ENCODE measurements around the gene ABCC9.

Gene ABCC9

DNA sequence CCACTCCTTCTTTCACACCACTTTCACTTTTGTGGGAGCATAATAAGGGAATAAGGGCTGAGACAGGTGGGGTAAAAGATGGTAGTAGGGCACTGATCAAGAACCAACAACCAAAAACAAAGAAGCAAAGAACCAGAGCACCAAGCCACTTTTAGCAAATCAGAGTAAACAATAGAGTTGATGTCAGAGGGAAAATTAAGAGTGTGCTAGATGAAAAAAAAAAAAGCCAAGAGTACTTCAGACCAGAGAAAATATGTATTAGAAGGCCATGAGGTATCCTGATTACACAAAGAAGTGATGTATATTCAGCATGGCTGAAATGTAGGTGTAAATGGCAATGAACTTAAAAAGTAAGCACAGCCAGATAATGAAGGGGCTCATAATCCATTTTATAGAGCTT is 75.4 kb downstream of the ABCC9 start:
- no peak for DNase-seq

DNA sequence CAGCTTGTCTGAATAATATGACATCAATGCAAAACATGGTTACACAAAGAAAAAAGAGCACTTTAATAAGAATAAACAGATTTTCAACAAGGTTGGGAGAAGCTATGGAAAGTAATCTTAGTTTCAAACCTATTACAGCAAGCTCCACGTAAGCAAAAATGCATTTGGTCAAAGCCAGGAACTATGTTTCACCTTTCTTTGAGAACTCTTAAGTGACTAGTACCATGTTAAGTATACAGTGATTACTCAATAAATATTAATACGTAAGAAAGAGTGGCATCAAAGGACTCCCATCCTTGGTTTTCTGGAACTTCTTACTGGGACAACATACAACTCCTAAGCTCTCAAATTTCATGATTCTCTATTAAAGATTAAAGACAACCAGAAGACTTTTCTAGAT is 80.7 kb downstream of the ABCC9 start:
- no peak for DNase-seq

DNA sequence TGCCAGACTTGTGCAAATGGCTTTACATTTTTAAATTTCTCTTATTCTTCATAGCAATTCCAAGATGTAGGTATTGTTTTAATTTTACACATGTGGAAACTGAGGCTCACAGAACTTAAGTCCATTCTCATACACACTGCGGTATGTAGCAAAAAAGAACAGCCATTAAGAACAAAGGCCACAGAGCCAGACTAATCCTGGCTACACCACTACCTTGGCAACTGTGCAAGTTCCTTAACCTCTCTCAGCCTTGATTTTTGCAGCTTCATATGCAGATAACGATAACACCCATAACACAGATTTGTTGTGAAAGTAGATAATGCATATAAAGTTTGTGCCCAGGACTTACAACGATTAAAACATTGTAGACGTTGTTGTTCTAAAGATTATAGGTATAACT is 81.1 kb downstream of the ABCC9 start:
- no peak for DNase-seq

DNA sequence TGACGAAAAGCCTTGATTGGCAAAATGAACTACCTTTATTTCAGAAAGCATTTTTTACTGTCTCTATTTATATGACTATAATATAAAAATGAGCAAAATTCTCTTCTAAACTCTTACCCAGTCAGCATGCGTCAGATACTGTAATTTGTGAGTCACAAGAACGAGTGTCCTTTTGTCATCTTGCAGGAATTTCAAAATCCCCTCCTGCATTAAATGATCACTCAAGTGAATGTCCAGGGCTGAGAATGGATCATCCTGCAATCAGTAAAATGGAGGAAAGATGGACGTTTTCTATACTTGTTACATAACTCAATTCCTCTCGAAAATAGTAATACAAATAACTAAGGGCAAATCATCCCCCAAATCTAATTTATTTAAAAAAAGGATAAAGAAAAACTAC is 89.0 kb downstream of the ABCC9 start:
- no peak for DNase-seq

DNA sequence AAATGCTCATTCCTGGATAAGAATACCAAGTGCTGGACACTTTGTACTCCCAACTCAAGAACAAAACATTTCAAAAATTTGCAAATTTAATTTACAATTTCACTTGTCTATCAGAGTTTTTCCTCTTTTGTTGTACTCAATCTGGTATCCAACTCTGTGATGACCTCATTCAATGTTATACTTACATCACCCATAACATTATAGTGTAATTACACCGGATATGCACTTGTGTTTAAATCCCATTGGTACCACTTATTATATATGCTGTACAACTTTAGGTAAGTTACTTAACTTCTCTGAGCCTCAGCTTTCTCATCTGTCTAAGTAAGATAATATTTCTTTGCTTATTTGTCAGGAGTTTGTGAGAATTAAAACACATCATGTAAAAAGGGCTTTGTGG is 90.1 kb downstream of the ABCC9 start:
- no peak for DNase-seq

DNA sequence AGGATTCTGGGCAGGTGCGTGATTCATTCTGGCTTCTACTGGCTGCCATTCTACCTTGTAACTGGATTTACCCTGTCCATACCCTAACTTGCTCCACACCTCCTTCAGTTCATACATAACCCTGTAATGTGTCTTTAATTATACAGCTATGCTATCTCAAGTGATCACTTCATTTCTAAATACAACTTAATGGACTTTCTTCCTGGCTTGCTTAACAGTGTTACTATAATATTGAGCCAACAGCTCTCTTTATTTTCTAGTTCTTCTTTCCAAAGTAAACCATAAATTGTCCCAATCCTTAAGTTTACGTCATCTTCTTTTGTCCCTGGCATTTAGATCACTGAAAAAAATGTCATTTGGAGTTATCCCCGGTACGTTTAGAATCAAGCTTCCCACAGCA is 90.8 kb downstream of the ABCC9 start:
- no peak for DNase-seq

DNA sequence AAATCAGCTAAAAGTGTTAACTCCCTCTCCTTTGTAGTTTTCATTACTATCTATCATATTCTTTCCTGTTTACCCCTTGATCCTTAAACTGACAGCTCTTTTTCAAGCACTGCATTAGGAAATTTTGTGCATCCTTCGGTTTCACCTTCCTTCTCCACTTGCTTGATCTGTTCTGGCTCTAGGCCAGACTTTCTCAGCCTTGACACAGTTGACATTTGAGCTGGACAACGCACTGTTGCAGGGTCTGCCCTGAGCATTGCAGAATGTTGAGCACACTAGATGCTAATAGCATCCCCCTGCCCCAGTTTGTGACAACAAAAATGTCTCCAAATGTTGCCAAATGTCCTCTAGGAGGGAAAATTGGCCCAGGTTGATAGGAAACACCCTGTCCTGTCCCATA is 91.3 kb downstream of the ABCC9 start:
- DNase-seq, result no peak

DNA sequence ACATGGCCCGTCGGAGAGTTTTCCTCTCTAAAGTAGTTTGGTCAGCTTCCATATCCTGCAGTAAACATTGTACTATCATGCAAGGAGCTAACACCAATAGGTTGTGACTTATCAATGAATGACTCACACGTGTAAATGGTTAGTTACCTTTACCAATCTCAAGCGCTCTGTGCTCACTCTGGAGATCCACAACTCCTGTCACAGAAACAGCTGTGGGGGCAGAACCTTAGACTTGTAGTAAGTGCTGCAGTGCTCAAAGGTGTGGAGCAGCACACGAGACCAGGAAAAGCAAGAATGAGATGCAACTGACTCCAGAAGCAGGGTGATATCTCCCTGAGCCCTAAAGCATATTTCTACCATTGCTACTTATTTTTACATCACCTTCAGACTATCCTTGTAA is 93.0 kb downstream of the ABCC9 start:
- DNase-seq, result no peak

DNA sequence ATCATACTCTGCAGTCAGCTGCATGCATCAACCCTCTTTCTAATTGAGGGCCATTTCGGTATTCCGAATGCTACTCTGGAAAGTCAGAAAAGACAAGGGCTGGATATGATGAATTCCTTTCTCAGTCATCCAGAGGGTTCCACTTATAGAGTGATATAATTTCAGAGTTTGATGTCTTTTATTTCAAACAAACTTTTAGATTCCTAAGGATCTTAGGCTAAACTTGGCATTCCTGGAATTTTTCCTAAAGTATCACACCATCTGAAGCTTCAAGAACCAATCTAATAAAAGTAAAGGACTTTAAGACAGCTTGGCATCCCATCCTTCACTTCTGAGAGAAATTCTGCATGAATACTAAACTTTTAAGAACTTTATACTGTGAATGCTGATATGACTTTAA is 97.4 kb downstream of the ABCC9 start:
- DNase-seq, result no peak

DNA sequence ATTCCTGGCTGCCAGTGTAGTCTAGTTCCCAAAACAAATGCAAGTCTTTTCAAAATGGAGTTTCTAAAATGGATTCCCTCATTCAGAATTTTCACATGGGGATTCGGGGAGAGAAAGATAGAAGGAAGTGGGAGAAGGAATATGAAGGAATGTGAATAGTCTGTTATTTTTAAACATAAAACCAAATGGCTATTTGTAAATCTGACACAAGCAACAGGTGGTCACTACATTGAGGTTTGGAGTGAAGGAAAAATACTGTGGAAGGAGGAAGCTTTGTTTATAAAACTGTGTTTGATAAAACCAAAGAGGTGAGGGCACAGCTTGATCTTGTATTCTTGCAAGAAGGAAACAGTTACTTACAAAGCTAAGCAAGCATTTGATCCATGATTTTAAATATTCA is 101.5 kb downstream of the ABCC9 start:
- DNase-seq, result no peak

DNA sequence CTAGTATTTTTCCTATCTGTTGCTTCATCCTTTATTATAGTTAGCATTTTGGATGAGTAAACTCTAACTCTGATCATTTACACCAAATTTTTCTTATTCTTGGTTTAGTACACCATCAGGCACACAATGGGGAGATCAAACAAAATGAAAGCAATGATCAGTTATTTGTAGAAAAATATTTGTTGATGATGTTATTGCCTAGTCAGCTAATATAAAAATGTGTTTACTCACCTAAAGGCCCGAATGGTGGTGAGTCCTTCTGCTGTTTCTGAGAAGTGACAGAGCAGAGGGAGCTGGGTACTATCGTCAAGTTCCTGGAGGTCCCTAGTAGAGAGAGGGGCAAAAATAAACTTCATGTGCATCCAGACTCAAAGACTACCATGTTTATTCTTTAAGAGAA is 103.4 kb downstream of the ABCC9 start:
- DNase-seq, result no peak

DNA sequence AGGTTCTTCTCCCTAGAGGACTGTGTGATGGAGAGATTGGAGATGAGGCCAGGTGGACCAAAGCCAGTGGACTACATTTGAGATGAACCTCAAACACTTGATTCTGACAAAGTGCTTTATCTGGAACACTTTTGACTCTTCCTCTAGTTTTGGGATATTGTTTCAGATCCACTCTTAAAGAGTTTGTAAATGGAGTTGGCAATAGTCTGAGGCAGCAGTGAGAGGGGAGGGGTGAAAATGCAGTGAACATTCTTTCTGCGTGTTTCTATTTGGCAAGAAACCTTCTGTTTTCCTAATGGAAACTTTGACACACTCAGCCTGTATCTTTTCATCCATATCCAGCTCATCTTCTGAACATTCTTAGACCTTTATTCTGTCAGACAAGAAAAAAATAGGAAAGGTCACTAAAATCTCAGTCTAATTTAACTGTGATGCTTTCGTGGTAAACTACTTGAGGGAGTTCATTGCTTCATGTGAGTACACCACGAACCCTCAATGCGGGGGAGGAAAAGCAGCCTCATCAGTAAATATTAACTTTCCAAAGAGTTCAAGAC is 109.4 kb downstream of the ABCC9 start:
- DNase-seq, result no peak

DNA sequence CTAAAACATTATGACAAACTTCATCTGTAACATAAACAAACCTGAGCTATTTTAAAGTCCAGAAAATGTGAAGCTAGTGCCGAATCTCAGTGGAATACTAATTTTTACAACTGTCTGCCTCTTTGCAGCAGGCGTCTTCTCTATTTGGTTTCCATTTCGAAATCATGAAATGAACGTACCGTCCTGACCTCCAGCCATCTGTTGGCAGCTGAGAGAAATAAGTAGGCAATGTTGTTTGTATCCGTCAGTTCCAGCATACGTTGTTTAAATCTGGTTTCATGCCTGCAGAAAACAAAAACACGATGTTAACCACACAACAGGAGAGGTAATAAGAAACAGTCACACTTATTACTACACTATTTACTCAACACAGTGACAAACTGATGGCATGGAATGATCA is 112.4 kb downstream of the ABCC9 start:
- no peak for DNase-seq

DNA sequence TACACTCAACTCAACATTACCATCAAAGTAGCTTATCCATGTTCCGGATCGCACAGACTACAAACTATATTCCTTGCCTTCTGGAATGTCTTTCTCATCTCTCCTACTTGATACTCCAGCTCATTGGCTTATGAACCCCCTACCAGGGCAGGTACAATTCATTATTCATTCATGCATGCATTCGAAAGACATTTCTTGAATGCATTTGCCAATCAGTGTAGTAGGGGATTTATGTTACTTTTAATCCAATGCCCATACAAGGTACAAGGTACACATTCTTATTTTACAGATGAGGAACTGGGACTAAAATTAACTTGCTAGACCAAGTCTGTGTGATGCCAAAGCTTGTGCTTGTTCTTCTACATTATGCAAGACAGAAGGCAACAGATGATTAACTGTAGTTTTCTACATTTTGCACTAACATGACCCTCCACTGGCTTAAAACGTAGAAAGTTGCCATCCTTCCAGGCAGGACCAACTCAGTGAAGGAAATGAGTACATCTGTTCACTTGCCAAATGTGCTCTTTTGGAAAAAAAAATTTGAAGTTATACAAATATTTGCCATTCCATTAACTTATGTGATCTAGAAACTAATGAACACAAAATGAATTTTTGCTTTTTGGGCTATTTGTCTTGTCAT is 113.0 kb downstream of the ABCC9 start:
- DNase-seq, result no peak

DNA sequence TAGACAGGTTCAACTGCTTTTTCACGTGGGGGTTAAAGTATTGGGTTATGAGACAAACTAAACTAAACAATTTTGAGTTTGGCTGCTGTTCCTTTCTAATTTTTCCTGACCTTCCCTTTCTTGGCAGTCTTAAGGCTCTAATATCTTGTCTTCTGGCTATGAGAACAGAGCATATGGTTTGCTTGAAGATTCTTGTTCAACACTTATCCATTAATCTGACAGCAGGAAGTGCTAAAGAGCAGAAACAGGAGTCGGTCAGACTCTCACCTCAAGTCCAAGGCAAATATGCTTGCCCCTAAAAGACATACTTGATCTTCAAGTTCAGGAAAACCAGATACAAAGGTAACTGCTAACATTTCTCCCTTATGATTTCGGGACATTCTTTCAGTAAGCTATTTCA is 114.1 kb downstream of the ABCC9 start:
- DNase-seq, result no peak

DNA sequence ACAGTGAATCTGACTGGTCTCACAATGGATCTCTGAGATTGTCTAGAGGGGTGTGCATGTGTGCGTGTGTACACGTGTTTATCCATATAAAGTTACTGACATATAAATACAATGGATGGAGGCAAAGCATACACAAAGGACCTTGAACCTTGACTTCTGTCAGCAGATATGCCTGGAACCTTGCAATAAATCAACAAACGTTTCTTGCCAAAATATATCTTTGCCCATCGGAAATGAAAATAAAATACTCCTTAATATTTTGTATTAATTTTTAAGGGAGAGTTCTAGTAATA is 114.7 kb downstream of the ABCC9 start:
- DNase-seq, result no peak

DNA sequence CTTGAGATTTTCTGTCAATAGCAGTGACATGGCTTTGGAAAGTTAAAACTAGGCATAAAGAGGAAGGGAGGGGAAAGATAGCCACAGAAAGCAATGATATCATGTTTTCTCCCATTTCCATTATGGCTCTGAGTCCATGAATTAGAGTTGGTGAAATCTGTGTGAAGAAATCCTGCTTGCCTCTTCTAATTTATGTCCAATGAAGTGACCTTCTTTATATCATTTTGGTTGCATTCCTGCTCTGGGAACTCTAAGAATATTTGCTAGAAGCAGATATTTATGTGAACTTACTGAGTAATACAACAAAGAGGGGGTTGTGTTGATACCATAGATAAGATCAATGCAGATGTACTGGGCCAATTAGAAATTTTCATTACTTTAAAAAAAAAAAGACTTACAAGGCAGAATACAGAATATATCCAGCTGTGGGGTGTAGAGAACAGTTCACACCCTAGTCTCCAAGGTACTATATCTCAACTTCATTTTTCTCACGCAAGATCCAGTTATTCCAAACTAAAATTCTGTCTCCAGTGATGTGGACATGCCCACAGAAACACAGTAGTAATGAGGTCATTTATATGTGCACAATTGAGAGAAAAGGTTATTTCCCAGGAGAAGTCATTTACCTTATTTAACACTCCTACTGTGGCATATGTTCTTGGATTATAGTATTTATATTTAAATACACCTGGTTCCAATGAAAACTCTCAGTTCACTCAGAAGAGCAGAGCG is 115.2 kb downstream of the ABCC9 start:
- DNase-seq, result no peak

DNA sequence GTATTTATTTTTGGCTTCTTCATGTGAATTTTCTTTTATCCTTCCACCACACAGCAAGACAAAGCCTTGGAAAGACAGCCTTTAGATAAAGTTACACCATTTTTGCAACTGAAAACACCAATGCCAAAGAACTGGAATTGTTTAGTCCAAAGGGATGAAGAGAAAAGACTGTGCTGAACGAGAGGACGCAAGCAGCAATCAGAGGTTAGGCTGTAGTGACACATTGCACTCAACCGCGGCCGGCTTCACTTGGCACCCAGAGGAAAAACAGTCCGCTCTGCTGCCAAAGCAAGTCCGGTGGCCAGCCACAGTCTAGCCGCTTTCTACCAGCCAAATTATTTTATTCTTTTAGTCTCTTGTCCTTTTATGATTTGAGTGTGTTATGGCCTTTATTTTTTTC is 117.6 kb downstream of the ABCC9 start:
- no peak for DNase-seq

DNA sequence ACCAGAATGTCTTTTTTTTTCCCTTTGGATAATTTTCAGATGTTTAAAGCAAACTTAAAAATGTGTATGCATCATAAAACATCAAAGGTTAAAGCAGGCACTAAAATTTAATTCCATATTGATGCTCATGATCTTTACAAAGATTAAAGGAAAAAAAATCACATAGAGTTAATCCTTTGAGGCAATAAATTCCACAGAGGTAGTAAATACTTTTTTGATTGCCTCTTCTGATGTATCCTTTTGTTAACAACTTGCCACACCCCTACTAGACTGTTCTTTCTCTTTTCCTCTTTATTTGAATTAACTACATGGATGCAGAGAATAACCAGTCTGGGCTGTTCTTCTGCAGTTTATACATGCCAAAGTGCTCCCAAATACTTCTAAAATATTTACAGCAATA is 121.5 kb downstream of the ABCC9 start:
- DNase-seq, result no peak

DNA sequence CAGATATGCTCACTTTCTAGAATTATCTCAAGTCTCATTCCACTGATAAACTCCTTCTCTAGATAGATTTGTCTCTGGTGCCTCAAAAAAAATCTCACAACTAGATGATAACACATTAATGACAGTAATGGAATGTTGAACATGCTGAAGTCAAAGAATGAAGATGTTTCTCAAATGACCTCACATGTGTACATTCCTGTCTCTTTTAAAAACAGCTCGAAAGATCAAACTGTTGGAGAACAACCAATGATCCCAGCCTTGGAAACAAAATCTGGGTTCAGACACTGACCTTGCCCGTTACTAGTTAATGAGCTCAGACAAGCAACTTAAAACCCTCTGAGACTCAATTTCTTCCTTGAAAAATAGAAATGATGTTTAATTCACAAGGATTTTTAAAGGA is 122.0 kb downstream of the ABCC9 start:
- no peak for DNase-seq

DNA sequence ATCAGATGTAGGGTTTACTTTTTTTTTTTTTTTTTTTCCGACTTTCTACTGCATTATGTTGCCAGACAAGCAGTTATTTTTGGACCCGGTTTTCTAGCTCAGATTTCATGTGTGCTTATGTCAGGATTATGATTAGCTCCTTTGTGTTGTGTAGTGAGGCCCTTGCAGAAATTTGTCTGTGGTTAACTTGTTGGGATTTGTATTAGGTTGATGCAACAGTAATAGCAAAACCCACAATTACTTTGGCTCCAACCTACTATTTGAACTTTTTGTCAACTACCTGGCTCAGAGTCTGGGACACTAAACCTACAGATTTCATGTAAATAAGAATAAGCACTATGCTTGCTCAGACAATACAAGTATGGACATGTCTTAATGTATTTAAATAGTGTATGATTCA is 122.6 kb downstream of the ABCC9 start:
- DNase-seq, result no peak

DNA sequence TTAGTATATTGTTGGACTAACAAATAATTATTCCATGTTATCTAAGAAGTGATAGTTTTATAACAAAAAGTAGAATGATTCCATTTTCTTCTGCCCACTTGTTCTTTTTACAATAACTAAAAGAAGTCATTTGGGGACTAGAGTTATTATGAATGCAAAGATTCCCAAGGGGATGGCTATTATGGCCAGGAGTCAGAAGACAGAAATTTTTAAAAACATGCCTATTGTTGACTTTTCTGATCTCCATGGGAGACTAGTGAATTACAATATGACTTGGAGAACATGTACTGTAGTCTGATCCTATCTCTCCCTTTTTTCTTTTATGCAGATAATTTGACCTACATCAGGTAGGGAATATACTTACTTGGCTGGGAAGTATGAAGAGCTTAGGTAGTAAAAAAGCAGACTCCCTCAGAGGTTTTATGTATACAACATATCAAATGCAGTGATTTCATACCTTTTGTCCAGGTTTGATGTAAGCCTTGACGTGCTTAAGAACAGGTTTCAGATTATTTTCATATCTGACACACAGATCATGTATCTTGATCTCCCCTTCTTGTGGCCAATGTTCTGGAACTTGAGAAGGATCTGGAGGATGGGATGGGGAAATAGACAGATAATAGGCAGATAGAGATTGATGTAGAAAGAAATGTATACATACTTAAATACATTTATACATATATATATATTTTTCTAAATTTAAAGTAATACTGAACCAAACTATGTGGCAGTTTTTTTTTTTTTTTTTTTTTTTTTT is 125.7 kb downstream of the ABCC9 start:
- DNase-seq, result no peak

DNA sequence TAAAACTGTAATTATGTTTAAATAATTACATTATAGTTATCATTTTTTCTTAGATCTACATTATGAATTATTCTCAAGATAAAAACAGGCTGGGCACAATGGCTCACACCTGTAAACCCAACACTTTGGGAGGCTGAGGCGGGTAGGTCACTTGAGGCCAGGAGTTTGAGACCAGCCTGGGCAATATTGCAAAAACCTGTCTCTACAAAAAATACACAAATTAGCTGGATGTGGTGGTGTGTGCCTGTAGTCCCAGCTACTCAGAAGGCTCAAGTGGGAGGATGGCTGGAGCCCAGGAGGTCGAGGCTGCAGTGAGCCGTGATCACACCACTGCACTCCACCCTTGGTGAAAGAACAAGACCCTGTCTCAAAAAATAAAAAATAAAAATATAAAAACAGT is 126.4 kb downstream of the ABCC9 start:
- no peak for DNase-seq

DNA sequence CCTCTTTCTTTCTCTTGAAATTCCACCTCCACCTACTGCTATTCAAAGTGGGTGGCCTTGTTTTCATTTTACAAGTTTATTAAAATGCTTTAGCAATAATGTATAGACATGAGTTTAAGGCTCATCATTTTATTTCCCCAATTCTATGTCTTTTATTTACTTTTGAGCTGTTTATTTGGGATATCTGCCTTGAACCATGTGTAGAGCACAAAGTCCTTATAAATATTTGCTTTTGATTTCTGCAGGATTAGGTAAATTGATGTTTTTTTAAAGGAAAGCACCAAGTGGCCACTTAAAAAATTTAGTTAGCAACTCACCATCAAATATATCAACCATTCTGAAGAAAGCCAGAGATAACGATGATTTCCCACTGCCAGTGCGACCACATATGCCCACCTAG is 126.9 kb downstream of the ABCC9 start:
- DNase-seq, result no peak
